Sigmoid colon (tissue), 7 donors: ENCODE results near the gene KSR1. TPM values are rescaled to one million over a fixed set of nuclear protein-coding genes. Genes with fewer than 3 reads are reported as not detected.
"Not testable (repeated sequence)": the region's sequence is repeated elsewhere in the genome, so short reads cannot be mapped to it uniquely, and the experiment has no call there.

Experiments
- DNase-seq: peaks from one replicate; pipeline ENCODE4 v3.0.0-alpha.2; 2019
- H3K27ac ChIP-seq, 4 donors: fragments of 200-600 bp; sonication (generic); one replicate each; pipeline ENCODE4 v1.5.1; 2016 to 2019; ENCODE audit warnings: mild to moderate bottlenecking in 1 of 4
- H3K27me3 ChIP-seq, 3 donors: fragments of 200-600 bp; sonication (generic); one replicate each; pipeline ENCODE4 v1.5.1; 2019; ENCODE audit warnings: mild to moderate bottlenecking in 1 of 3
- H3K36me3 ChIP-seq, 4 donors: fragments of 200-600 bp; sonication (generic); one replicate each; pipeline ENCODE4 v1.5.1; 2016 to 2019
- H3K4me1 ChIP-seq, 4 donors: fragments of 200-600 bp; sonication (generic); one replicate each; pipeline ENCODE4 v1.5.1; 2017 to 2019
- H3K4me3 ChIP-seq, 4 donors: fragments of 200-600 bp; sonication (generic); one replicate each; pipeline ENCODE4 v1.5.1; 2017 to 2019; ENCODE audit warnings: mild to moderate bottlenecking in 2 of 4, moderate library complexity in 1 of 4
- H3K9me3 ChIP-seq, 4 donors: fragments of 200-600 bp in 3 of 4; sonication (generic) in 3 of 4; one replicate each; pipeline versions ENCODE4 v1.5.1 to v1.6.1; 2013 to 2019
- CTCF ChIP-seq, 4 experiments: fragments of 450-650 bp in 3 of 4; fragments of 200-600 bp in 1 of 4; IDR thresholded peaks; one replicate each; pipeline ENCODE4 v1.5.1; 2016 to 2019; ENCODE audit warnings: antibody characterized with exemption in 4 of 4, mild to moderate bottlenecking in 3 of 4, moderate library complexity in 2 of 4
- EP300 ChIP-seq, 4 donors: sonication (generic); formaldehyde crosslinking; IDR thresholded peaks; one replicate each; pipeline ENCODE4 v1.6.1; 2017; ENCODE audit warnings: antibody characterized with exemption in 4 of 4
- POLR2A ChIP-seq, 2 donors: fragments of 450-650 bp; IDR thresholded peaks; one replicate each; pipeline ENCODE4 v1.6.1; 2016; ENCODE audit warnings: antibody characterized with exemption in 2 of 2, mild to moderate bottlenecking in 2 of 2, moderate library complexity in 2 of 2
- POLR2AphosphoS5 ChIP-seq, 4 donors: sonication (generic); formaldehyde crosslinking; IDR thresholded peaks; one replicate each; pipeline ENCODE4 v1.6.1; 2017; ENCODE audit warnings: antibody characterized with exemption in 4 of 4
- WGBS, 2 donors: extraction: QIAGEN DNeasy Blood & Tissue Kit; methylation state at CpG; one replicate each; pipeline ENCODE4 v1.1.7; 2013; 5-methylcytosine and 5-hydroxymethylcytosine counted together
- intact Hi-C: fragments of 100-400 bp; cut with DNase I; formaldehyde crosslinking; loops from one replicate; pipeline ENCODE4 v1.15.1; 2023
- polyA plus RNA-seq, 3 donors: library from polyadenylated mRNA; stranded (reverse); fragments of 200-250 nt; gene quantifications; one replicate each; pipeline ENCODE4 v1.2.3, GENCODE V29; 2013
- total RNA-seq, 4 donors: library from RNA; depleted of rRNA; stranded (reverse); fragments of >200 nt; gene quantifications; one replicate each; pipeline ENCODE4 v1.1.0, GENCODE V29; 2016
- donor health status: healthy with polysubstance abuse.
- donor health status: Bipolar disorder and iron deficiency.
- donor health status: healthy.

Gene KSR1
- total and polyA plus RNA-seq, 7 donors: 4.2 to 25.8 (median 18.2) TPM

GRCh38 chr17:27635275-27635823 lies 179.1 kb downstream of the KSR1 start:
- no peak for TF ChIP-seq POLR2AphosphoS5 (IDR thresholded peaks at IDR 0.05)
- TF ChIP-seq EP300 (IDR thresholded peaks at IDR 0.05): no peak
- TF ChIP-seq POLR2A (IDR thresholded peaks at IDR 0.05): no peak
- no peak for TF ChIP-seq CTCF (IDR thresholded peaks at IDR 0.05)
- H3K36me3 ChIP-seq: no peaks in the 10 kb centered on the region
- no peak for DNase-seq
- intact Hi-C loops: no loop called here
- H3K27me3 ChIP-seq: no peaks in the 10 kb centered on the region
- no peak overlapping the region for H3K4me3 ChIP-seq
- H3K27ac ChIP-seq: no peak overlapping the region
- 31 to 56% methylated on average over 6 of the region's 6 CpGs for WGBS, 2 donors
- H3K9me3 ChIP-seq: no peaks in the 10 kb centered on the region
- H3K4me1 ChIP-seq: peaks cover 0 to 24% (median 23%) of the 10 kb centered on the region in 4 donors

DNA sequence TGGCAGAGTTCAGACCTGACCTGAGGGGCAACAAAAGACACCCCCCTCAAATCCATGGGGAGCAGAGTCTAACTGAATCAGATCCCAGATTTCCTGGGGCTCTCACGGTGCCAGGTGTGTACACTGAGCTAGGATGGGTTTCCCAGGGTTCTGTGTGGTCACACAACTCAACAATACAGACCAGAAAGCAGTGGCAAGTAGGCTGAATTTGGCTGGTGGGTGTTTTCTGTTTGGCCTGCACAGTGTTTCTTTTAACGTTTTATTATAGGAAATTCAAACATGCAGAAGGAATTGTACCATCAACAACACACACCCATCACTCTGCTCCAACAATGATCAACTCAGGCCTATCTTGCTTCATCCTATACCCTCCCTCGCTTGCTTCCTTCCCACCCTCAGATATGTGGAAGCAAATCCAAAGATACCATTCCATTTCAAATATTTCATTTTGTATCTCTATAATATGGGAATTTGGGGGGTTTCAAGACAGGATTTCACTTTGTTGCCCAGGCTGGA lies 179.8 kb downstream of the KSR1 start:
- 17 to 62% methylated on average over 3 of the region's 3 CpGs for WGBS, 2 donors
- H3K9me3 ChIP-seq, H3K36me3 ChIP-seq, DNase-seq, H3K27me3 ChIP-seq, H3K27ac ChIP-seq, H3K4me3 ChIP-seq, intact Hi-C loops: not testable (repeated sequence)
- peaks cover 0 to 24% (median 23%) of the 10 kb centered on the region in 4 donors for H3K4me1 ChIP-seq

DNA sequence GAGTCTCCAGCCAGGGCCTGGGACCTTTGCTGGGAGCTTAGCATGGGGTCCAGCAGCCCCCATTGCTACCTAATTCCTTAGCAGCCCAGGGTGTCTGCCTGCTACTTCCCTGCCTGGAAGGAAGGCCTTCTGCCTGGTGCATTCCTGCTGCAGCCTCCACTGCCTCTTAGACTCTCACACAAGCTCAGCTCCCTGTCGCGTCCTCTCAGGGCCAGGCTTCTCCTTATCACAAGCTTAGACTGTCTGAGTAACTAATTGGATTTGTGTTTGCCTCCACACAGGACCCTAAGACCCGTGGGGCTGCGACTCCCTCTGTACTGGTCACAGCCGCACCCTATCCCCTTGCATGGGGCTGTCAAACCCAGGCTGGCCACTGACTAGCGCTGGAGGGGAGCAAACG lies 181.6 kb downstream of the KSR1 start:
- DNase-seq, H3K27ac ChIP-seq, H3K4me3 ChIP-seq, H3K36me3 ChIP-seq, H3K9me3 ChIP-seq, H3K27me3 ChIP-seq, intact Hi-C loops: not testable (repeated sequence)
- peaks cover 0 to 17% (median 15%) of the 10 kb centered on the region in 4 donors for H3K4me1 ChIP-seq
- 82 to 90% methylated on average over 7 of the region's 7 CpGs for WGBS, 2 donors

DNA sequence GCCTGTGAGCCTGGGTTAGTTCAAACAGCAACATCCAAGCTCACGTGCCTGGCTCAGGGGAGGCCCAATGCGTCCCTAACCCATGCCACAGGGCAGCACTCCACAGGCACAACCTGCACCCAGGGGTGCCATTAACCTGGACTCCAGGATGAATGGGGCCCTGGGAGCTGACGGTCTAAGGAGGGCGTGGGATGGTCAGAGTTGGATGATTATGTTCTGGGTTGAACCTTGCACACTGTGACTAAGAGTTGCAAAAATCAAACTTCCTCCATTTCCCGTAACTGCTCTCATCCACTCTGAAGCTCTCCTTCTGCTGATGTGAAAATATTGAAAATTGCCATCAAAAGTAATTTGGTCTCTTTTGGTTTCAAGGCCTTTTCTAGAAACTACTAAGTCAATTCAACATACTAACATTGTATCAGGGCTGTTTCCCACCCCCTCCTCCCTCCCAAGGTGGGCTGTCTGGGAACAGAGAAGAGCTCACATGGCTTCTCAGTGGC lies 182.2 kb downstream of the KSR1 start:
- intact Hi-C loops, H3K4me3 ChIP-seq, DNase-seq, H3K27ac ChIP-seq, H3K27me3 ChIP-seq, H3K9me3 ChIP-seq, H3K36me3 ChIP-seq: not testable (repeated sequence)
- WGBS, 2 donors: 18 to 83% methylated on average over 1 to 2 of the region's 5 CpGs
- peaks cover 0 to 11% (median 9%) of the 10 kb centered on the region in 4 donors for H3K4me1 ChIP-seq

DNA sequence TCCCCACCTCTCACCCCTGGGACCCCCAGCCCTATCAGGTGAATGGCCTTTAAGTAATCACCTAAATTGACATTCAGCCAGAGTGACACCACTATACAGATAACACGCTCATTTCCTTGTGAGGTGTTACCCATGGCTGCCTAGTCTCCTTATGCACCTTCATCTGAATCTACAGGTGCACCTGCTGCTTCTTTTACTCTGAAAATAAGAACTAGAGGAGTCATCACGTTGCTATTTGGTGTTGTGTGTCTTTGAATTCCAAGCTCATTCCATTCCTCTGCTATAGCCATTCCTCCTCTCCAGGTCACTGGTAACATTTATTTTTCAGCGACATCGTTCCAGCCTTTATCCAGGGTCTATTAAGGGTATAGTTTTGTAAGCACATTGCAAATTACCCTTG lies 184.5 kb downstream of the KSR1 start:
- Histone ChIP-seq H3K27me3 (no peaks in the 10 kb centered on the region), H3K36me3 (peaks cover 0 to 3% (median 0%) of the 10 kb centered on the region in 4 donors), H3K27ac (no peak overlapping the region), H3K9me3 (no peaks in the 10 kb centered on the region), H3K4me3 (no peak overlapping the region), H3K4me1 (no peaks in the 10 kb centered on the region)
- intact Hi-C loops: no loop called here
- WGBS, 2 donors: 64 to 82% methylated on average over 4 of the region's 4 CpGs
- no peak for DNase-seq
- TF ChIP-seq EP300 (IDR thresholded peaks at IDR 0.05): no peak
- no peak for TF ChIP-seq POLR2AphosphoS5 (IDR thresholded peaks at IDR 0.05)
- no peak for TF ChIP-seq CTCF (IDR thresholded peaks at IDR 0.05)
- no peak for TF ChIP-seq POLR2A (IDR thresholded peaks at IDR 0.05)

DNA sequence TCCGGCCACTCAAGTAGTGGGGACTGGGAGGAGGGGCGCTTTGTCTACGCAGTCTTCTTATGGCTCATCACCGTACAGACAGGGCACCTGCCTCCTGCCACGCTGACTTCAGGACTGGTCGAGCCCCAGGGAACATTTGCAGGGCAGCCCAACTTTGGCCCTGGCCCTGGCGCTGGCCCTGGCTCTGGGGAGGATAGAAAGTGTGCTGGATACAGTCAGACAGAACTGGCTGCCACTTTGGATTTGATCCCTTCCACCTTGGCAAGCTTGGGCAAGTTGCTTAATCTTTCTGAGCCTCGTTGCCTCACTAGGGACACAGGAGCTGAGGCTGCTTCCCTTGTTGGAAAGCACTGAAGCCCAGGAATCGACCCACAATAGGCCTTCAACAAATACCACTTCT lies 188.3 kb downstream of the KSR1 start:
- H3K4me3 ChIP-seq: no peak overlapping the region
- peaks cover 0 to 6% (median 0%) of the 10 kb centered on the region in 4 donors for H3K4me1 ChIP-seq
- H3K27ac ChIP-seq: no peak overlapping the region
- intact Hi-C loops: no loop called here
- H3K36me3 ChIP-seq: peaks cover 0 to 3% (median 0%) of the 10 kb centered on the region in 4 donors
- H3K27me3 ChIP-seq: no peaks in the 10 kb centered on the region
- TF ChIP-seq EP300 (IDR thresholded peaks at IDR 0.05) (no peak), CTCF (IDR thresholded peaks at IDR 0.05) (no peak), POLR2A (IDR thresholded peaks at IDR 0.05) (no peak), POLR2AphosphoS5 (IDR thresholded peaks at IDR 0.05) (no peak)
- H3K9me3 ChIP-seq: no peaks in the 10 kb centered on the region
- 68 to 89% methylated on average over 9 of the region's 9 CpGs for WGBS, 2 donors
- no peak for DNase-seq

- H3K4me1 ChIP-seq, DNase-seq, H3K27ac ChIP-seq, intact Hi-C loops, H3K9me3 ChIP-seq, H3K27me3 ChIP-seq, H3K4me3 ChIP-seq, H3K36me3 ChIP-seq: not testable (repeated sequence)
- WGBS, 2 donors: 74 to 80% methylated on average over 3 of the region's 10 CpGs
These were observed 189.4 kb downstream of the KSR1 start for GRCh38 chr17:27645621-27646020.
